Activated CD8-positive, alpha-beta memory T cell treated with anti-CD3 and anti-CD28 coated beads, Interleukin-2, amount 10 ng/mL, durations not matched to agents 7 days and 5 days (primary cell): ENCODE measurements around the gene SLC17A1. TPM values are rescaled to one million over a fixed set of nuclear protein-coding genes. Genes with fewer than 3 reads are reported as not detected.
"Not testable (repeated sequence)": the region's sequence is repeated elsewhere in the genome, so short reads cannot be mapped to it uniquely, and the experiment has no call there.

Source experiments
- ATAC-seq: fragments of 150-1000 bp; cut with Tn5 transposase; one replicate; pipeline ENCODE4 v1.10.0; 2021; ENCODE audit warnings: moderate library complexity
- CTCF ChIA-PET: fragments of 350-600 bp; sonication (Branson Sonifier 250); formaldehyde crosslinking; loops from one replicate; lab custom pipeline; 2021; ENCODE audit warnings: antibody characterized with exemption; lab: Charles Lee
- DNase-seq: peaks from one replicate; pipeline ENCODE4 v3.0.0-alpha.2; 2020
- H3K27ac Mint-ChIP-seq: one replicate; pipeline ENCODE4 v1.8.0; 2021; ENCODE audit warnings: mild to moderate bottlenecking, mixed read lengths
- H3K27me3 Mint-ChIP-seq: one replicate; pipeline ENCODE4 v1.8.0; 2021; ENCODE audit warnings: mixed read lengths
- H3K36me3 Mint-ChIP-seq: one replicate; pipeline ENCODE4 v1.8.0; 2021; ENCODE audit warnings: mild to moderate bottlenecking, mixed read lengths
- H3K4me1 Mint-ChIP-seq: one replicate; pipeline ENCODE4 v1.8.0; 2021; ENCODE audit warnings: mixed read lengths
- H3K4me3 Mint-ChIP-seq: one replicate; pipeline ENCODE4 v1.8.0; 2021; ENCODE audit warnings: mild to moderate bottlenecking, moderate library complexity, mixed read lengths
- H3K9me3 Mint-ChIP-seq: one replicate; pipeline ENCODE4 v1.8.0; 2022; ENCODE audit warnings: low read depth, mixed read lengths
- total RNA-seq, 2 experiments: library from RNA; stranded (reverse); gene quantifications; one replicate each; pipeline ENCODE4 v1.2.3, GENCODE V29; 2021

Gene SLC17A1
- total RNA-seq, 2 experiments from 2014 or later: not detected

- Mint-ChIP-seq H3K27me3 (peaks cover 7% of the 10 kb centered on the region), H3K9me3 (no peaks in the 10 kb centered on the region), H3K4me1 (peaks cover 23% of the 10 kb centered on the region), H3K27ac (no peak overlapping the region), H3K36me3 (no peaks in the 10 kb centered on the region), H3K4me3 (no peak overlapping the region)
- CTCF ChIA-PET: no interaction called here
- DNase-seq: no peak
- ATAC-seq: no peak
Measured at GRCh38 chr6:25774120-25774715, 57.6 kb downstream of the SLC17A1 start.

DNA sequence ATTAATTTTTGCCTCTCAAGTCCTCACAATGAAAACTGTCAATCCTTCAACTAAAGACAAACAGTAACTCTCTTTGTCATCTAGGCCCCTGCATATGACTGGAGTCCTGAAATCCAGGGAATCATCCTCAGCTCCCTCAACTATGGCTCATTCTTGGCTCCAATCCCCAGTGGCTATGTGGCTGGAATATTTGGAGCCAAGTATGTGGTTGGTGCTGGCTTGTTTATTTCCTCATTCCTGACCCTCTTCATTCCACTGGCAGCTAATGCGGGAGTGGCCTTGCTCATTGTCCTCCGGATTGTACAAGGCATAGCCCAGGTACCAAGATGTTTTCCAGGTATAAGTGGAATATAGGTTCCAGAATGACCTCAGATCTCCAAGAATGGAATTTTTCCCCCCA is 61.9 kb downstream of the SLC17A1 start:
- CTCF ChIA-PET: no interaction called here
- H3K36me3 Mint-ChIP-seq: no peaks in the 10 kb centered on the region
- no peaks in the 10 kb centered on the region for H3K9me3 Mint-ChIP-seq

GRCh38 chr6:25768566-25768965 is 63.3 kb downstream of the SLC17A1 start:
- CTCF ChIA-PET: no interaction called here
- peaks cover 2% of the 10 kb centered on the region for H3K4me1 Mint-ChIP-seq
- H3K9me3 Mint-ChIP-seq: no peaks in the 10 kb centered on the region
- H3K27me3 Mint-ChIP-seq: peaks cover 14% of the 10 kb centered on the region
- H3K36me3 Mint-ChIP-seq: no peaks in the 10 kb centered on the region
- H3K4me3 Mint-ChIP-seq: no peak overlapping the region
- H3K27ac Mint-ChIP-seq: no peak overlapping the region
- DNase-seq (no peak), ATAC-seq (no peak)

More for the DNA sequence above, 61.9 kb downstream of the SLC17A1 start:
- H3K27ac Mint-ChIP-seq: no peak overlapping the region
- H3K4me3 Mint-ChIP-seq: no peak overlapping the region
- DNase-seq (no peak), ATAC-seq (no peak)
- peaks cover 2% of the 10 kb centered on the region for H3K4me1 Mint-ChIP-seq
- H3K27me3 Mint-ChIP-seq: peaks cover 14% of the 10 kb centered on the region

DNA sequence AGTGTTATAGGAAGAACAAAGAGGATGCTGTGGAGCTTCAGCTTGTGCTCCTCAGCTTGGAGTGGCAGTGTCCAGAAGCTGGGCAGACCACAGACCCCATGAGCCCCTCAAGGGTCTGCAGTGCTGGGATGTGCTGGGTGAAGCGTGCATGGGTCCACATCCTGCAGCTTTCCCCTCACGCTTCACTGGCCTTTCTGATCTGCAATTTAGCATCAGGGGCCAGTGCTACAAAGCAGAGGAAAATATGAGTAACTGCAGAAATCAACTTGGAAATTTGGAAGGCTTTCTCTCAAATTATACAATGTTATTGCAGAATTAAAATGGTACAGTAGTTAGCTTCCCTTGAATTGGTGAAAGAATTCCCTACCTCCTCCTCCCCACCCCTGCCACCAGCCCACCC is 67.2 kb downstream of the SLC17A1 start:
- Mint-ChIP-seq H3K27ac (no peak overlapping the region), H3K9me3 (no peaks in the 10 kb centered on the region), H3K27me3 (peaks cover 13% of the 10 kb centered on the region), H3K4me1 (no peaks in the 10 kb centered on the region), H3K36me3 (no peaks in the 10 kb centered on the region), H3K4me3 (no peak overlapping the region)
- CTCF ChIA-PET: no interaction called here
- no peak for DNase-seq
- ATAC-seq: no peak

- Mint-ChIP-seq H3K36me3 (no peaks in the 10 kb centered on the region), H3K4me3 (no peak overlapping the region), H3K4me1 (no peaks in the 10 kb centered on the region), H3K9me3 (no peaks in the 10 kb centered on the region), H3K27ac (no peak overlapping the region), H3K27me3 (peaks cover 23% of the 10 kb centered on the region)
- DNase-seq (no peak), ATAC-seq (no peak)
- CTCF ChIA-PET: interaction anchor here (2.2 kb wide), 1 partner anchor 8 kb away, joined by 8 read pairs; no protein-coding TSS in a partner anchor
Measured at GRCh38 chr6:25757936-25758642, 73.8 kb downstream of the SLC17A1 start.

DNA sequence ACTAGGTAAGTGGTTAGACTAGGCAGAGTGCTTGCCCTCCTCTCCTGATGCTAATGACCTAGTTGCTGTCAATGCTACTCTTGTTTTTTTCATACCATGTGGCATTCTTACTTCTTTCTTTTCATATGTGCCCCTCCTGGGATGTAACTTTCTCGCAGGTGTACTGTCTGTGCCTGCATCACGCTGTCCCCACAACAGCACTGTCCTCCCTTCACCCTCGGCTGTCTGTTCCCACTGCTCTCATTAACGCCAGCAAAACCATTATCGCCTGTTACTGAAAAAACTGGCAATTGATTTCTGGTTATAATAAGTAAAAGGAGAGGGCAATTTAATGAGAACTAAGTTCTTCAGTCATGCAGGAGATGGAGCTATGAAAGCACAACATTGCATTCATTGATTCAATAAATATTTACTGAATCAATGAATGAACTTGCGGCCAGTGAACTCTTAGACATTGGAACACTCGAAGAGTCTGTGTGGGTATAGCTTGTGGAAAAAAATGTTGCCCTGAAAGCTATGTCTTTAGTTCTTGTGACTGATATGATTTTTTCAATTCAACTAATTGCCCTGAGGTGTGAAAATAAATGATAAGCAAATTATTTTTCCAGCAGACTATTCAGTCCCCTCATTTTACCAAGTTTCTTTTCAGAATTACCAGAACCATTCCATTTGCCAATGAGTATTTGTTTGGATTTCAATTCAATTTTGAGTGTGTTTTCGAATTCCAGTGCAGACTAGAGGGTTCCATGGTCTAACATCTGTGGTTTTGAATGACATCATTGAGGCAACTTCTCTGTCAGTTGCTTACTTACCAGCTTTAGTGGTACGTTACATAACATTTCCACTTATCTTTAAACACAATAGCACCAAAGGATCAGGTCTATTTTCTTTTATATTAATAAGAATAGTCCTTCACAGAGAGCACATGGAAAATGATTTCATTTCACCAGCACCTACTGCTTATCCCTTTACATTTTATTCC is 75.2 kb downstream of the SLC17A1 start:
- no peak for ATAC-seq
- Mint-ChIP-seq H3K27me3 (peaks cover 23% of the 10 kb centered on the region), H3K9me3 (no peaks in the 10 kb centered on the region), H3K36me3 (no peaks in the 10 kb centered on the region), H3K27ac (no peak overlapping the region), H3K4me1 (no peaks in the 10 kb centered on the region), H3K4me3 (no peak overlapping the region)
- CTCF ChIA-PET: no interaction called here
- no peak for DNase-seq

GRCh38 chr6:25755483-25755882 is 76.4 kb downstream of the SLC17A1 start:
- Mint-ChIP-seq H3K9me3 (no peaks in the 10 kb centered on the region), H3K4me3 (no peak overlapping the region), H3K4me1 (no peaks in the 10 kb centered on the region), H3K27ac (no peak overlapping the region), H3K36me3 (no peaks in the 10 kb centered on the region), H3K27me3 (peaks cover 22% of the 10 kb centered on the region)
- no peak for DNase-seq
- CTCF ChIA-PET: no interaction called here
- ATAC-seq: no peak

GRCh38 chr6:25754535-25754934 is 77.3 kb downstream of the SLC17A1 start, which contains the start of gene SLC17A4:
TSS of gene SLC17A4 (plus strand) at chr6:25754742. CDS start at chr6:25761963, 7,221 bp downstream.
- ATAC-seq (no peak), DNase-seq (no peak)
- Mint-ChIP-seq H3K36me3 (no peaks in the 10 kb centered on the region), H3K27me3 (peaks cover 19% of the 10 kb centered on the region), H3K4me1 (no peaks in the 10 kb centered on the region), H3K9me3 (no peaks in the 10 kb centered on the region), H3K4me3 (no peak within 1 kb of the TSS), H3K27ac (no peak within 1 kb of the TSS)
- CTCF ChIA-PET: interaction anchor here (1.2 kb wide), 1 partner anchor 12 kb away, joined by 3 read pairs; no protein-coding TSS in a partner anchor

DNA sequence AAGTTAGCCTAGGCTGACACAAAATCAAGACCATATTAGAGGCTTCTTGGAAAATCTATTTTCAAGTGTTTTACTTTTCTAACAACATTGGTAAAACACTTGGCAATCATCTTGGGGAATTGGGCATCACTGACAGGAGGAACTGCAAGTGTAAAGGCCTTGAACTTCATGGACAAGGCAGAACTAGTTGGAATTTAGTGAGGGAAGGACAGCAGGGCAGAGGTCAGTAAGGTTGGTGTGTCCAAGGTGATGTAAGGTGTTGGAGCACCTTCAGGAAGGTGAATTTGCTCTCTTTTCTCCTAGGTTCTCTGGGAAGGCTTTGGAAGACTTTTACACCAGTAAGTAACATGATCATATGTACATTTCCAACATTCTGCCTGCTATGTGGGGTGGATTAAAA is 78.8 kb downstream of the SLC17A1 start:
- Mint-ChIP-seq H3K27ac (no peak overlapping the region), H3K4me3 (no peak overlapping the region)
- CTCF ChIA-PET: no interaction called here

GRCh38 chr6:25750906-25751305 is 80.9 kb downstream of the SLC17A1 start:
- no peak overlapping the region for H3K27ac Mint-ChIP-seq
- no peak for ATAC-seq
- DNase-seq: no peak
- no peaks in the 10 kb centered on the region for H3K4me1 Mint-ChIP-seq
- H3K36me3 Mint-ChIP-seq: no peaks in the 10 kb centered on the region
- no peak overlapping the region for H3K4me3 Mint-ChIP-seq
- no peaks in the 10 kb centered on the region for H3K9me3 Mint-ChIP-seq
- CTCF ChIA-PET: interaction anchor here (1.6 kb wide), 1 partner anchor 9 kb away, joined by 8 read pairs; no protein-coding TSS in a partner anchor
- peaks cover 10% of the 10 kb centered on the region for H3K27me3 Mint-ChIP-seq

More for the DNA sequence above, 78.8 kb downstream of the SLC17A1 start:
- no peaks in the 10 kb centered on the region for H3K4me1 Mint-ChIP-seq
- no peak for DNase-seq
- no peaks in the 10 kb centered on the region for H3K9me3 Mint-ChIP-seq
- H3K27me3 Mint-ChIP-seq: peaks cover 13% of the 10 kb centered on the region
- no peaks in the 10 kb centered on the region for H3K36me3 Mint-ChIP-seq
- no peak for ATAC-seq

- Mint-ChIP-seq H3K4me3 (no peak overlapping the region), H3K36me3 (no peaks in the 10 kb centered on the region), H3K27ac (no peak overlapping the region), H3K4me1 (no peaks in the 10 kb centered on the region), H3K27me3 (peaks cover 5% of the 10 kb centered on the region), H3K9me3 (no peaks in the 10 kb centered on the region)
- no peak for DNase-seq
- CTCF ChIA-PET: interaction anchor here (1.6 kb wide), 1 partner anchor 10 kb away, joined by 8 read pairs; no protein-coding TSS in a partner anchor
- no peak for ATAC-seq
Measured at GRCh38 chr6:25749837-25750236, 82.0 kb downstream of the SLC17A1 start.

DNA sequence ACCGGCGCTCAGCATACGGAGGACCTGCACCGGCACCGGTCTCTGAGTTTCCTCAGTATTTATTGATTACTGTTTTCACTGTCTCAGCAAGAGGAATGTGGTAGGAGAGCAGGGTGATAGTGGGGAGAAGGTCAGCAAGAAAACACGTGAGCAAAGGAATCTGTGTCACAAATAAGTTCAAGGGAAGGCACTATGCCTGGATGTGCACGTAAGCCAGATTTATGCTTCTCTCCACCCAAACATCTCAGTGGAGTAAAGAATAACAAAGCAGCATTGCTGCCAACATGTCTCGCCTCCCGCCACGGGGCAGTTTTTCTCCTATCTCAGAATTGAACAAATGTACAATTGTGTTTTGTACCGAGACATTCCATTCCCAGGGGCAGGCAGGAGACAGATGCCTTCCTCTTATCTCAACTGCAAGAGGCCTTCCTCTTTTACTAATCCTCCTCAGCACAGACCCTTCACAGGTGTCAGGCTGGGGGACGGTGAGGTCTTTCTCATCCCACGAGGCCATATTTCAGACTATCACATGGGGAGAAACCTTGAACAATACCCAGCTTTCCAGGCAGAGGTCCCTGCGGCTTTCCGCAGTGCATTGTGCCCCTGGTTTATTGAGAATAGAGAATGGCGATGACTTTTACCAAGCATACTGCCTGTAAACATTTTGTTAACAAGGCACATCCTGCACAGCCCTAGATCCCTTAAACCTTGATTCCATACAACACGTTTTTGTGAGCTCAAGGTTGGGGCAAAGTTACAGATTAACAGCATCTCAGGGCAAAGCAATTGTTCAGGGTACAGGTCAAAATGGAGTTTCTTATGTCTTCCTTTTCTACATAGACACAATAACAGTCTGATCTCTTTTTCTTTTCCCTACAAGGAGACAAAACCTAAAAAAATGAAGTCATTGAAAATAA is 83.0 kb downstream of the SLC17A1 start:
- H3K4me1 Mint-ChIP-seq, H3K9me3 Mint-ChIP-seq, DNase-seq, H3K27me3 Mint-ChIP-seq, H3K27ac Mint-ChIP-seq, CTCF ChIA-PET, H3K4me3 Mint-ChIP-seq, ATAC-seq, H3K36me3 Mint-ChIP-seq: not testable (repeated sequence)
